MM.1S (cell line): ENCODE results near the gene REEP1.
"Not testable (repeated sequence)": the region's sequence is repeated elsewhere in the genome, so short reads cannot be mapped to it uniquely, and the experiment has no call there.

Experiments used
- DNase-seq: peaks from one replicate; pipeline ENCODE4 v3.0.0-alpha.2; 2015
- H2AFZ ChIP-seq: fragments of 300-600 bp; sonication (generic); 2 replicates; pipeline ENCODE4 v1.6.0; 2016; ENCODE audit warnings: antibody characterized with exemption, low read length
- H3F3A ChIP-seq: fragments of 300-600 bp; sonication (generic); 2 replicates; pipeline ENCODE4 v1.6.1; 2016; ENCODE audit warnings: mild to moderate bottlenecking, antibody characterized with exemption, low read length, moderate library complexity, mixed read lengths; ENCODE audit not compliant: insufficient read depth
- H3K27ac ChIP-seq: fragments of 300-600 bp; sonication (generic); 2 replicates; pipeline ENCODE4 v1.5.1; 2016; ENCODE audit warnings: mild to moderate bottlenecking, low read length
- H3K27me3 ChIP-seq: fragments of 300-600 bp; sonication (generic); replicated peaks from 2 replicates; pipeline ENCODE4 v1.6.0; 2016; ENCODE audit warnings: low read length; ENCODE audit not compliant: insufficient read depth
- H3K36me3 ChIP-seq: fragments of 300-600 bp; sonication (generic); replicated peaks from 2 replicates; pipeline ENCODE4 v1.6.1; 2016; ENCODE audit warnings: mild to moderate bottlenecking, low read length, mixed read lengths; ENCODE audit not compliant: insufficient read depth
- H3K4me1 ChIP-seq: fragments of 300-600 bp; sonication (generic); 2 replicates; pipeline ENCODE4 v1.6.1; 2016; ENCODE audit warnings: low read length, mixed read lengths
- H3K4me2 ChIP-seq: fragments of 300-600 bp; sonication (generic); 2 replicates; pipeline ENCODE4 v1.6.0; 2016; ENCODE audit warnings: low read depth, low read length
- H3K4me3 ChIP-seq: fragments of 300-600 bp; sonication (generic); 2 replicates; pipeline ENCODE4 v1.5.1; 2016; ENCODE audit warnings: low read length, mixed read lengths
- H3K79me2 ChIP-seq: fragments of 300-600 bp; sonication (generic); 2 replicates; pipeline ENCODE4 v1.6.1; 2016; ENCODE audit warnings: mixed run types, low read length, mixed read lengths
- H3K9ac ChIP-seq: fragments of 300-600 bp; sonication (generic); 2 replicates; pipeline ENCODE4 v1.6.1; 2016; ENCODE audit warnings: low read length, mixed read lengths
- H3K9me2 ChIP-seq: fragments of 300-600 bp; sonication (generic); replicated peaks from 2 replicates; pipeline ENCODE4 v1.6.1; 2016; ENCODE audit warnings: mild to moderate bottlenecking, low read length, mixed read lengths; ENCODE audit not compliant: insufficient read depth
- H3K9me3 ChIP-seq: fragments of 300-600 bp; sonication (generic); replicated peaks from 2 replicates; pipeline ENCODE4 v1.6.1; 2016; ENCODE audit warnings: mild to moderate bottlenecking, low read length, mixed read lengths; ENCODE audit not compliant: insufficient read depth
- H4K20me1 ChIP-seq: fragments of 300-600 bp; sonication (generic); 2 replicates; pipeline ENCODE4 v1.6.1; 2016; ENCODE audit warnings: mild to moderate bottlenecking, low read length, moderate library complexity, mixed read lengths; ENCODE audit not compliant: insufficient read depth
- EZH2 ChIP-seq: fragments of 300-600 bp; sonication (generic); optimal IDR thresholded peaks from 2 replicates; pipeline ENCODE3; 2017; ENCODE audit warnings: low read depth, mild to moderate bottlenecking, antibody characterized with exemption, low read length, mixed read lengths
- EZH2phosphoT487 ChIP-seq: fragments of 300-600 bp; sonication (generic); IDR thresholded peaks from 2 replicates; pipeline ENCODE4 v1.6.1; 2018; ENCODE audit warnings: antibody characterized with exemption, low read length
- TF ChIP-seq, protein P1 (sequence below): fragments of 300-600 bp; sonication (generic); IDR thresholded peaks from 2 replicates; pipeline ENCODE4 v1.5.1; 2016; ENCODE audit warnings: antibody characterized with exemption, low read length, mixed read lengths

The REEP1 gene

DNA sequence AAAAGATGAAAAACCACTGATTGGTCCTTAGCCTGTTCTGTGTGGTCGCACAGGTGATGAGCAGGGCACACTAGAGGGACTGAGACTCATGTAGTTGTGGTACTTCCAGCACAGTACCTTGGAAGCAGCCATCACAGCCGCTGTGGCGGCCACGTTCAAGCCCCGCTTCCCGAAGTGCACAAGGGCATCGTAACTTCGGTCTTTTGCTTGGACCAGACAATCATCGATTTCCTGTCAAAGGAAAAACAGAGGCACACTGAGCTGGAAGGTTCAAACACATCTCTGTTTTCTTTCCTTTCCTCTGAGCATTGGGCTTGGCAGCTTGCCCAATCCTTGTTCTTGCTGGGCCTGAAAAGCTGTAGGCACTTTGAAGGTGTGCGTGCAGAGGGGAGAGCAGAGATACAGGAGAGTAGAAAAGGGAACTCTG lies 85.6 kb downstream of the REEP1 start:
- H3K9me3 ChIP-seq = no peaks in the 10 kb centered on the region
- H3K4me3 ChIP-seq = no peak overlapping the region

GRCh38 chr2:86249579-86250391 lies 87.6 kb downstream of the REEP1 start:
- H3K4me1 ChIP-seq = peaks cover 23% of the 10 kb centered on the region
- H3K9me3 ChIP-seq = no peaks in the 10 kb centered on the region
- peaks cover 27% of the 10 kb centered on the region for H3F3A ChIP-seq
- DNase-seq = peak; percentile 97
- peak overlapping the region; percentile 84 for H3K9ac ChIP-seq
- no peaks in the 10 kb centered on the region for H3K27me3 ChIP-seq
- TF ChIP-seq EZH2phosphoT487 = no peak
- TF ChIP-seq, protein P1, sequence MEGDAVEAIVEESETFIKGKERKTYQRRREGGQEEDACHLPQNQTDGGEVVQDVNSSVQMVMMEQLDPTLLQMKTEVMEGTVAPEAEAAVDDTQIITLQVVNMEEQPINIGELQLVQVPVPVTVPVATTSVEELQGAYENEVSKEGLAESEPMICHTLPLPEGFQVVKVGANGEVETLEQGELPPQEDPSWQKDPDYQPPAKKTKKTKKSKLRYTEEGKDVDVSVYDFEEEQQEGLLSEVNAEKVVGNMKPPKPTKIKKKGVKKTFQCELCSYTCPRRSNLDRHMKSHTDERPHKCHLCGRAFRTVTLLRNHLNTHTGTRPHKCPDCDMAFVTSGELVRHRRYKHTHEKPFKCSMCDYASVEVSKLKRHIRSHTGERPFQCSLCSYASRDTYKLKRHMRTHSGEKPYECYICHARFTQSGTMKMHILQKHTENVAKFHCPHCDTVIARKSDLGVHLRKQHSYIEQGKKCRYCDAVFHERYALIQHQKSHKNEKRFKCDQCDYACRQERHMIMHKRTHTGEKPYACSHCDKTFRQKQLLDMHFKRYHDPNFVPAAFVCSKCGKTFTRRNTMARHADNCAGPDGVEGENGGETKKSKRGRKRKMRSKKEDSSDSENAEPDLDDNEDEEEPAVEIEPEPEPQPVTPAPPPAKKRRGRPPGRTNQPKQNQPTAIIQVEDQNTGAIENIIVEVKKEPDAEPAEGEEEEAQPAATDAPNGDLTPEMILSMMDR = peak; percentile 60
- H4K20me1 ChIP-seq = no peaks in the 10 kb centered on the region
- H3K79me2 ChIP-seq = no peaks in the 10 kb centered on the region
- peak overlapping the region; percentile 45 for H3K4me3 ChIP-seq
- H3K9me2 ChIP-seq = no peaks in the 10 kb centered on the region
- H3K27ac ChIP-seq = peak overlapping the region; percentile 96
- H3K36me3 ChIP-seq = no peaks in the 10 kb centered on the region
- peak overlapping the region; percentile 46 for H2AFZ ChIP-seq
- peak overlapping the region; percentile 82 for H3K4me2 ChIP-seq

More for the DNA sequence above, 85.6 kb downstream of the REEP1 start:
- Histone ChIP-seq H3K4me2 (no peak overlapping the region), H3F3A (peaks cover 27% of the 10 kb centered on the region), H2AFZ (no peak overlapping the region), H3K27me3 (no peaks in the 10 kb centered on the region), H3K36me3 (no peaks in the 10 kb centered on the region), H3K9me2 (no peaks in the 10 kb centered on the region), H3K4me1 (peaks cover 22% of the 10 kb centered on the region), H4K20me1 (no peaks in the 10 kb centered on the region), H3K79me2 (no peaks in the 10 kb centered on the region), H3K9ac (no peak overlapping the region), H3K27ac (no peak overlapping the region)
- DNase-seq = no peak
- TF ChIP-seq EZH2 (no peak), EZH2phosphoT487 (no peak)
- TF ChIP-seq, protein P1 = no peak

- Histone ChIP-seq H3K27ac (peak overlapping the region; percentile 96), H3K79me2 (no peaks in the 10 kb centered on the region), H3K36me3 (no peaks in the 10 kb centered on the region), H3K4me3 (peak overlapping the region; percentile 13; the same call in 1 of the 2 replicates), H3K27me3 (no peaks in the 10 kb centered on the region), H3K9me3 (no peaks in the 10 kb centered on the region), H2AFZ (peak overlapping the region; percentile 31; the same call in 1 of the 2 replicates), H3K4me2 (peak overlapping the region; percentile 82), H3K9me2 (no peaks in the 10 kb centered on the region), H4K20me1 (no peaks in the 10 kb centered on the region), H3K4me1 (peaks cover 29% of the 10 kb centered on the region), H3F3A (peaks cover 27% of the 10 kb centered on the region), H3K9ac (peak overlapping the region; percentile 84)
- no peak for DNase-seq
- TF ChIP-seq EZH2 (no peak), EZH2phosphoT487 (no peak)
- TF ChIP-seq, protein P1 = no peak
These were observed 88.2 kb downstream of the REEP1 start for GRCh38 chr2:86249176-86249575.

- H3K9ac ChIP-seq, H3K27ac ChIP-seq, H3K4me2 ChIP-seq, H3K79me2 ChIP-seq, H2AFZ ChIP-seq, H3K4me3 ChIP-seq, H3K36me3 ChIP-seq, H3K9me2 ChIP-seq, H4K20me1 ChIP-seq, H3K9me3 ChIP-seq, DNase-seq, H3K27me3 ChIP-seq: not testable (repeated sequence)
- H3F3A ChIP-seq = peaks cover 25% of the 10 kb centered on the region
- H3K4me1 ChIP-seq = peaks cover 50% of the 10 kb centered on the region
These were observed 92.2 kb downstream of the REEP1 start for GRCh38 chr2:86245222-86245621.

GRCh38 chr2:86244781-86245180 lies 92.6 kb downstream of the REEP1 start:
- Histone ChIP-seq H3F3A (peaks cover 21% of the 10 kb centered on the region), H3K4me2 (peak overlapping the region; percentile 49; the same call in 1 of the 2 replicates), H3K4me1 (peaks cover 48% of the 10 kb centered on the region), H3K27ac (peak overlapping the region; percentile 83), H3K9ac (peak overlapping the region; percentile 30; the same call in 1 of the 2 replicates)
- not testable (repeated sequence) for H3K36me3 ChIP-seq, H3K79me2 ChIP-seq, H3K9me3 ChIP-seq, H4K20me1 ChIP-seq, H3K4me3 ChIP-seq, H3K27me3 ChIP-seq, DNase-seq, H2AFZ ChIP-seq, H3K9me2 ChIP-seq
